ENCODE results near the gene LAYN.

- TF ChIP-seq CTCF (conservative IDR thresholded peaks at IDR 0.05; ENCODE audit: low read depth, low read length), result no peak
- no peak for TF ChIP-seq BHLHE40 (IDR thresholded peaks at IDR 0.05; ENCODE audit: low read depth, low read length)
- no peak for TF ChIP-seq POLR2A (IDR thresholded peaks at IDR 0.05; ENCODE audit: low read depth, low read length)
- no peak for TF ChIP-seq FOS (IDR thresholded peaks at IDR 0.05; ENCODE audit: low read depth, low read length)
- no peak for TF ChIP-seq CEBPB (IDR thresholded peaks at IDR 0.05; ENCODE audit: low read depth, low read length)
- TF ChIP-seq MXI1 (IDR thresholded peaks at IDR 0.05; ENCODE audit: borderline replicate concordance, low read depth, low read length), result no peak
Observed at GRCh38 chr11:111502611-111503010, 37.9 kb upstream of the LAYN start.

Data from IMR-90 (cell line).